ENCODE measurements around the gene RINL.

DNA sequence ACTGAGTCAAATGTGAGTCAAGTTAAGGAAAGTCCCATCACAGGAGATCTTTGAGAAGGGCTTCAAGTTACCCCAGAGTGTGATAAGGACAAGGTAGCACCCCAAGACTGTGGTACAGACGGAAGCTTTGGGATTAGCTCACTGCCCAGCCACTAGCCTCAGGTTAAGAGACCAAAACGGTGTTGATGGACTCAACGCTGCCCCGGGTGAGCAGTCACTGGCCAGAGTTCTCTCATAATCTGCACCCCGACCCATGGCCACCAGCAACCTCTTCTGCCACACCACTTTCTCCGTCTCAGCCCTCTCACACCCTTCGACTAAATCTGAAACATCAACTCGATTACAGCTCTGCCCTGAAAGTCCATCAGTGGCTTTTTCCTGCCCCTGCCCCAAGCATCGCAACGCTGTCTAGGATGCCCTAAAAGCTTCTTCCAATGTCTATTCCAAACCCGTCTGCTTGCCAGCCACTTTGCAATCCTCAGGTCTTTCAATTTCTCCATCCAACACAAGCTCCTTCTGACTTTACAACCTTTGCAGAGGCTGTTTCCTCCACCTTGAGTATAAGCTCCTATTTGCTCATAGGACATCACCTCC, 33.9 kb downstream of the RINL start:
- TF ChIP-seq POLR2AphosphoS5 (IDR thresholded peaks at IDR 0.05; ENCODE audit: low read depth, low read length) (no peak), EP300 (IDR thresholded peaks at IDR 0.05; ENCODE audit: borderline replicate concordance in 1 of 2, low read depth in 1 of 2, low read length in 1 of 2) (no peak), MXI1 (IDR thresholded peaks at IDR 0.05; ENCODE audit: low read depth, low read length) (no peak), TEAD4 (IDR thresholded peaks at IDR 0.05; ENCODE audit: borderline replicate concordance, insufficient read depth) (no peak)
- TF ChIP-seq, protein P1, sequence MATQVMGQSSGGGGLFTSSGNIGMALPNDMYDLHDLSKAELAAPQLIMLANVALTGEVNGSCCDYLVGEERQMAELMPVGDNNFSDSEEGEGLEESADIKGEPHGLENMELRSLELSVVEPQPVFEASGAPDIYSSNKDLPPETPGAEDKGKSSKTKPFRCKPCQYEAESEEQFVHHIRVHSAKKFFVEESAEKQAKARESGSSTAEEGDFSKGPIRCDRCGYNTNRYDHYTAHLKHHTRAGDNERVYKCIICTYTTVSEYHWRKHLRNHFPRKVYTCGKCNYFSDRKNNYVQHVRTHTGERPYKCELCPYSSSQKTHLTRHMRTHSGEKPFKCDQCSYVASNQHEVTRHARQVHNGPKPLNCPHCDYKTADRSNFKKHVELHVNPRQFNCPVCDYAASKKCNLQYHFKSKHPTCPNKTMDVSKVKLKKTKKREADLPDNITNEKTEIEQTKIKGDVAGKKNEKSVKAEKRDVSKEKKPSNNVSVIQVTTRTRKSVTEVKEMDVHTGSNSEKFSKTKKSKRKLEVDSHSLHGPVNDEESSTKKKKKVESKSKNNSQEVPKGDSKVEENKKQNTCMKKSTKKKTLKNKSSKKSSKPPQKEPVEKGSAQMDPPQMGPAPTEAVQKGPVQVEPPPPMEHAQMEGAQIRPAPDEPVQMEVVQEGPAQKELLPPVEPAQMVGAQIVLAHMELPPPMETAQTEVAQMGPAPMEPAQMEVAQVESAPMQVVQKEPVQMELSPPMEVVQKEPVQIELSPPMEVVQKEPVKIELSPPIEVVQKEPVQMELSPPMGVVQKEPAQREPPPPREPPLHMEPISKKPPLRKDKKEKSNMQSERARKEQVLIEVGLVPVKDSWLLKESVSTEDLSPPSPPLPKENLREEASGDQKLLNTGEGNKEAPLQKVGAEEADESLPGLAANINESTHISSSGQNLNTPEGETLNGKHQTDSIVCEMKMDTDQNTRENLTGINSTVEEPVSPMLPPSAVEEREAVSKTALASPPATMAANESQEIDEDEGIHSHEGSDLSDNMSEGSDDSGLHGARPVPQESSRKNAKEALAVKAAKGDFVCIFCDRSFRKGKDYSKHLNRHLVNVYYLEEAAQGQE (IDR thresholded peaks at IDR 0.05; ENCODE audit: low read depth, low read length): no peak
- TF ChIP-seq, protein P2, sequence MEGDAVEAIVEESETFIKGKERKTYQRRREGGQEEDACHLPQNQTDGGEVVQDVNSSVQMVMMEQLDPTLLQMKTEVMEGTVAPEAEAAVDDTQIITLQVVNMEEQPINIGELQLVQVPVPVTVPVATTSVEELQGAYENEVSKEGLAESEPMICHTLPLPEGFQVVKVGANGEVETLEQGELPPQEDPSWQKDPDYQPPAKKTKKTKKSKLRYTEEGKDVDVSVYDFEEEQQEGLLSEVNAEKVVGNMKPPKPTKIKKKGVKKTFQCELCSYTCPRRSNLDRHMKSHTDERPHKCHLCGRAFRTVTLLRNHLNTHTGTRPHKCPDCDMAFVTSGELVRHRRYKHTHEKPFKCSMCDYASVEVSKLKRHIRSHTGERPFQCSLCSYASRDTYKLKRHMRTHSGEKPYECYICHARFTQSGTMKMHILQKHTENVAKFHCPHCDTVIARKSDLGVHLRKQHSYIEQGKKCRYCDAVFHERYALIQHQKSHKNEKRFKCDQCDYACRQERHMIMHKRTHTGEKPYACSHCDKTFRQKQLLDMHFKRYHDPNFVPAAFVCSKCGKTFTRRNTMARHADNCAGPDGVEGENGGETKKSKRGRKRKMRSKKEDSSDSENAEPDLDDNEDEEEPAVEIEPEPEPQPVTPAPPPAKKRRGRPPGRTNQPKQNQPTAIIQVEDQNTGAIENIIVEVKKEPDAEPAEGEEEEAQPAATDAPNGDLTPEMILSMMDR (IDR thresholded peaks at IDR 0.05): no peak
